ENCODE data around the gene MYL5.
"Not testable (repeated sequence)": the region's sequence is repeated elsewhere in the genome, so short reads cannot be mapped to it uniquely, and the experiment has no call there.

MYL5 gene

DNA sequence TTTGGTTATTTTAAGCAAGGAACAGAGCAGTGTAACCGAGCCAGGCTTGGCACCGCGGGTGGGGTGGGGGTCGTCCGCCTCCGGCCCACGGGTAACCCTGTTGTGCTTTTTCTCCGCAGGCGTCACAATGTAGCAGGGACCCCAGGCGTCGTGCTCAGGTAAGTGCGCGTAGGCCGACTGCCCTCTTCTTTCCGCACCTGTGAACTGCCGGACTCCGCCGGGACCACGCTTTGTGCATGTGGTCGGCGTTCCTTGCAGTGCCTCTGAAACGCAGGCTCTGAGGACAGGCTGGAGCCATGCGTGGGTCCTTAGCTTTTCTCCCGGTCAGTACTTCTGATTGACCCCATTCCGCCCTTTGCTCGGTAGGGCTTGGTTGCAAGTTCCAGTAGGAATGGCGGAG, 56.2 kb downstream of the MYL5 start:
- DNase-seq = no peak

GRCh38 chr4:730946-731904, 56.9 kb downstream of the MYL5 start:
- not testable (repeated sequence) for DNase-seq
